Naive thymus-derived CD4-positive, alpha-beta T cell (primary cell): ENCODE results near the gene RPS23. TPM values are rescaled to one million over a fixed set of nuclear protein-coding genes. Genes with fewer than 3 reads are reported as not detected.

Experiments used
- ATAC-seq: fragments of 150-1000 bp; cut with Tn5 transposase; 2 replicates; pipeline ENCODE4 v1.10.0; 2021; ENCODE audit warnings: mild to moderate bottlenecking, moderate library complexity
- CTCF ChIA-PET: fragments of 350-600 bp; sonication (Branson Sonifier 250); formaldehyde crosslinking; loops from one replicate; lab custom pipeline; 2021; ENCODE audit warnings: antibody characterized with exemption; lab: Charles Lee
- POLR2A ChIA-PET: fragments of 350-600 bp; sonication (Branson Sonifier 250); formaldehyde crosslinking; loops from one replicate; lab custom pipeline; 2021; ENCODE audit warnings: antibody characterized with exemption, inconsistent platforms; lab: Charles Lee
- DNase-seq, 9 donors: peaks; one replicate each; pipeline versions ENCODE4 v3.0.0 to v3.0.0-alpha.2; 2020 to 2022; ENCODE audit warnings: mixed read lengths in 1 of 9
- H3K27ac ChIP-seq: one replicate; pipeline ENCODE4 v1.7.0; 2013; ENCODE audit warnings: mild to moderate bottlenecking, low read depth, low read length, moderate library complexity
- H3K27me3 ChIP-seq, 2 donors: one replicate each; pipeline ENCODE4 v1.7.0; 2013; ENCODE audit warnings: low read length in 2 of 2, mild to moderate bottlenecking in 2 of 2, moderate library complexity in 2 of 2; ENCODE audit not compliant: control insufficient read depth in 2 of 2, insufficient read depth in 2 of 2
- H3K36me3 ChIP-seq, 3 experiments: 1 replicate in 2 of 3; 2 replicates in 1 of 3; pipeline ENCODE4 v1.7.0; 2013; ENCODE audit warnings: low read length in 3 of 3, mild to moderate bottlenecking in 3 of 3, moderate library complexity in 1 of 3; ENCODE audit not compliant: insufficient read depth in 3 of 3, control insufficient read depth in 2 of 3
- H3K4me1 ChIP-seq, 2 donors: one replicate each; pipeline ENCODE4 v1.7.0; 2013; ENCODE audit warnings: low read length in 2 of 2, mild to moderate bottlenecking in 2 of 2, moderate library complexity in 1 of 2; ENCODE audit not compliant: control insufficient read depth in 2 of 2, insufficient read depth in 2 of 2
- H3K4me3 ChIP-seq: 2 replicates; pipeline ENCODE4 v1.7.0; 2013; ENCODE audit warnings: mild to moderate bottlenecking, low read length
- H3K9me3 ChIP-seq, 3 experiments: 1 replicate in 2 of 3; 2 replicates in 1 of 3; pipeline ENCODE4 v1.7.0; 2013; ENCODE audit warnings: low read length in 3 of 3; ENCODE audit not compliant: control insufficient read depth in 2 of 3
- H3K27ac Mint-ChIP-seq, 9 donors: one replicate each; pipeline ENCODE4 v1.8.0; 2020 to 2022; ENCODE audit warnings: mixed read lengths in 9 of 9, mild to moderate bottlenecking in 8 of 9, moderate library complexity in 5 of 9, inconsistent platforms in 2 of 9
- H3K27me3 Mint-ChIP-seq, 5 donors: one replicate each; pipeline ENCODE4 v1.8.0; 2021 to 2022; ENCODE audit warnings: mixed read lengths in 5 of 5, mild to moderate bottlenecking in 1 of 5
- H3K36me3 Mint-ChIP-seq, 5 donors: one replicate each; pipeline ENCODE4 v1.8.0; 2020 to 2022; ENCODE audit warnings: mixed read lengths in 5 of 5, mild to moderate bottlenecking in 3 of 5, inconsistent platforms in 1 of 5
- H3K4me1 Mint-ChIP-seq, 7 donors: one replicate each; pipeline ENCODE4 v1.8.0; 2020 to 2022; ENCODE audit warnings: mixed read lengths in 7 of 7, mild to moderate bottlenecking in 3 of 7, inconsistent platforms in 1 of 7
- H3K4me3 Mint-ChIP-seq, 10 donors: one replicate each; pipeline ENCODE4 v1.8.0; 2020 to 2022; ENCODE audit warnings: mild to moderate bottlenecking in 10 of 10, mixed read lengths in 10 of 10, moderate library complexity in 6 of 10, inconsistent platforms in 2 of 10
- H3K9me3 Mint-ChIP-seq, 11 donors: one replicate each; pipeline ENCODE4 v1.8.0; 2020 to 2022; ENCODE audit warnings: mixed read lengths in 11 of 11, mild to moderate bottlenecking in 4 of 11, inconsistent platforms in 1 of 11, moderate library complexity in 1 of 11
- intact Hi-C, 2 donors: fragments of 100-400 bp; cut with micrococcal nuclease; formaldehyde crosslinking; loops; one replicate each; pipeline ENCODE4 v1.15.1; 2023
- polyA plus RNA-seq, 2 donors: library from polyadenylated mRNA; unstranded; fragments of 300-500 nt; fragmentation: Illumina TruSeq; gene quantifications; one replicate each; pipeline ENCODE4 v1.2.3, GENCODE V29; 2021
- total RNA-seq, 6 experiments: library from RNA in 5 of 6; stranded (reverse) in 5 of 6; gene quantifications; 1 replicate in 5 of 6; 2 replicates in 1 of 6; pipeline ENCODE4 v1.2.3 and lab custom pipeline; 2021 to 2026

Gene RPS23
- total and polyA plus RNA-seq, 7 experiments from 2014 or later = 2,233 to 4,971 (median 3,899) TPM

DNA sequence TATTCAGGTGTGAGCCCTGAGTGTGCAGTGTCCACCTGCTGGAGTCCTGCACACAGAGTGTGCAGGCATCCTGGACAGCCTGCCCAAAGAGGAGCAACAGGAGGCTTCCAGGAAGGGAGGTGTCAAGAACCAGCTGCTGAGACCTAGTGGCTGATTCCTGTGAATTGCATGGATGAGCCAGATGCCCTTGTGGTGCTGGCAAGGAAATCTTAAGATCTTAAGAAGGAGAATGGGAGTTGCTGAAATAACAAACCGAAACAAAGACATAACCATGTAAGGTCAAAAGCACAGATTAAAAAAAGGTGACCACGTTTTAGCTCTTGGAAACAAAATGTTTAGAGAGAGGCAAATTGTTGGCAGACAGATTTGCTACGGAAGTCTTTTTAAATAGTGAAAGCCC is 29.3 kb upstream of the RPS23 start:
- POLR2A ChIA-PET = no interaction called here
- H3K36me3 ChIP-seq = no peaks in the 10 kb centered on the region
- no peak overlapping the region for H3K4me3 ChIP-seq
- H3K27ac ChIP-seq = no peak overlapping the region
- H3K27me3 ChIP-seq = no peaks in the 10 kb centered on the region
- intact Hi-C loops = no loop called here
- no peak for ATAC-seq
- Mint-ChIP-seq H3K27ac (no peak overlapping the region), H3K27me3 (peaks cover 0 to 7% (median 0%) of the 10 kb centered on the region in 5 donors), H3K4me3 (no peak overlapping the region), H3K36me3 (peaks cover 3 to 36% (median 12%) of the 10 kb centered on the region in 5 donors), H3K4me1 (peaks cover 0 to 2% (median 0%) of the 10 kb centered on the region in 7 donors), H3K9me3 (peaks cover 0 to 10% (median 4%) of the 10 kb centered on the region in 11 donors)
- H3K4me1 ChIP-seq = no peaks in the 10 kb centered on the region
- CTCF ChIA-PET = no interaction called here
- DNase-seq = no peak
- no peaks in the 10 kb centered on the region for H3K9me3 ChIP-seq

DNA sequence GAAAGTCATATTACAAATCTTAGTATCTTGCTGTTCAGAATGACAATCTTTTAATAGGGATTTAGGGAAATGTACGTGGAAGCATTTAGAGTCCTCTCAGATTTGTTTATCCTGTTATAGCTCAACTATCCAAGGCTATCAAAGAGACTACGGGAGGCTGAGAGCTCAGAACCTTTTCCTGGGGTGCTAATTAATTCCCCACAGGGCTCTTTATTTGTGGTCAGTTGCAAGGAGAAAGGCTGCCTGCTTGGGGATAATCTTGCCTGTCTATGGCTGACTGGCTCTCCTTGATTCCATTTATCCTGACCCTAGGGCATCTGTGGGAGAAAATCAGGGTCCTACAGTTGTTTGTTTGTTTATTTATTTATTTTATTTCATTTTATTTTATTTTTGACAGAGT is 28.0 kb upstream of the RPS23 start:
- peaks cover 0 to 3% (median 0%) of the 10 kb centered on the region in 5 donors for H3K27me3 Mint-ChIP-seq
- Histone ChIP-seq H3K27me3 (no peaks in the 10 kb centered on the region), H3K9me3 (no peaks in the 10 kb centered on the region), H3K4me1 (no peaks in the 10 kb centered on the region), H3K27ac (no peak overlapping the region), H3K4me3 (no peak overlapping the region), H3K36me3 (no peaks in the 10 kb centered on the region)
- H3K4me3 Mint-ChIP-seq = no peak overlapping the region
- no peak overlapping the region for H3K27ac Mint-ChIP-seq
- ChIA-PET CTCF (interaction anchor here (0.8 kb wide), 1 partner anchor 1183 kb away, joined by 5 read pairs; no protein-coding TSS in a partner anchor), POLR2A (no interaction called here)
- H3K9me3 Mint-ChIP-seq = peaks cover 0 to 10% (median 4%) of the 10 kb centered on the region in 11 donors
- ATAC-seq = no peak
- no peaks in the 10 kb centered on the region for H3K4me1 Mint-ChIP-seq
- peaks cover 3 to 30% (median 12%) of the 10 kb centered on the region in 5 donors for H3K36me3 Mint-ChIP-seq
- no peak for DNase-seq
- intact Hi-C loops = no loop called here

GRCh38 chr5:82301190-82301589 is 23.0 kb upstream of the RPS23 start:
- Histone ChIP-seq H3K4me3 (no peak overlapping the region), H3K4me1 (no peaks in the 10 kb centered on the region), H3K27ac (no peak overlapping the region), H3K9me3 (no peaks in the 10 kb centered on the region), H3K27me3 (no peaks in the 10 kb centered on the region), H3K36me3 (no peaks in the 10 kb centered on the region)
- DNase-seq (no peak), ATAC-seq (no peak)
- Mint-ChIP-seq H3K36me3 (peaks cover 0 to 13% (median 0%) of the 10 kb centered on the region in 5 donors), H3K4me1 (peaks cover 0 to 2% (median 0%) of the 10 kb centered on the region in 7 donors), H3K9me3 (peaks cover 0 to 6% (median 3%) of the 10 kb centered on the region in 11 donors), H3K27me3 (peaks cover 0 to 15% (median 3%) of the 10 kb centered on the region in 5 donors), H3K27ac (no peak overlapping the region), H3K4me3 (no peak overlapping the region)
- POLR2A ChIA-PET = no interaction called here
- CTCF ChIA-PET = interaction anchor here (0.6 kb wide), 1 partner anchor 67 kb away, joined by 3 read pairs; no protein-coding TSS in a partner anchor
- intact Hi-C loops = no loop called here

DNA sequence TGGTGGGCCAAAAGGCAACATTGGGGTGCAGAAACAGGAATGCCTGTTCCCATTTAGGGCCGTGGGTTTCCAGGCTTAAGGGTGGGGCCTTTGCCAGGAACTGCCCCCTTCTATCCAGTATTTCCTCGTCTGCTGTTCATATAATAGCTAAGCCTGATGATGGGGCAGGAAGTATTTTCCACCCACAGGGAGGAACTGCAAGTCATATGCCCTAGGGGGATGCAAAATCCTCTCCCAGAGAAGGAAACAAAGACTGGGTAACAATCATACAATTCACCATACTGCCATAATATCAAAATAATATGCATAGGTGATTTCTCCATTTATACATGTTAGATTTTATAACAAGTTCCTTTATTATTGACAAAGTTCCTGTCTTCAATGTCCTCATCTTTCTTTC is 20.5 kb upstream of the RPS23 start:
- Histone ChIP-seq H3K4me3 (no peak overlapping the region), H3K27me3 (no peaks in the 10 kb centered on the region), H3K27ac (no peak overlapping the region), H3K4me1 (no peaks in the 10 kb centered on the region), H3K9me3 (no peaks in the 10 kb centered on the region), H3K36me3 (no peaks in the 10 kb centered on the region)
- no peak overlapping the region for H3K27ac Mint-ChIP-seq
- ChIA-PET POLR2A (no interaction called here), CTCF (no interaction called here)
- no peak overlapping the region for H3K4me3 Mint-ChIP-seq
- ATAC-seq (no peak), DNase-seq (no peak)
- peaks cover 0 to 2% (median 0%) of the 10 kb centered on the region in 7 donors for H3K4me1 Mint-ChIP-seq
- H3K36me3 Mint-ChIP-seq = peaks cover 0 to 3% (median 0%) of the 10 kb centered on the region in 5 donors
- peaks cover 0 to 6% (median 3%) of the 10 kb centered on the region in 11 donors for H3K9me3 Mint-ChIP-seq
- H3K27me3 Mint-ChIP-seq = peaks cover 0 to 15% (median 2%) of the 10 kb centered on the region in 5 donors
- intact Hi-C loops = no loop called here

DNA sequence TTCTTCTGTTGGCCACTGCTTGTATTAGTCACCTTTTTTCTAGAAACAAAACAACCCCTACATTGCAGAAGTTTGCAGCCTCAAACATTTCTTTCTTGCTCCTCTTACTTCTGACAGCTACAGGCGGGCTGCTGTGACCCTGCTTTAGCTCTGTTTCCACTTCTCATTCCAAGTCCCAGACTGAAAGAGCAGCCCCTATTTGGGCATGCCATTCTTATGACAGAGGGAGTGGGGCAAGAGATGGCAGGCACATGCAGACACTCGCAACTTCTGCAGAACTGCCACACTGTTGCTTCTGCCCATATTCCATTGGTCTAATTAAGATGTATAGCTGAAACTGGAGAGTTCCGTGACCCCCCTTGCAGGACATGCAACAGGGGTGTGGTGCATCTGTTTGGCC is 19.6 kb upstream of the RPS23 start:
- intact Hi-C loops = no loop called here
- CTCF ChIA-PET = no interaction called here
- no peaks in the 10 kb centered on the region for H3K36me3 ChIP-seq
- peaks cover 0 to 2% (median 0%) of the 10 kb centered on the region in 7 donors for H3K4me1 Mint-ChIP-seq
- H3K36me3 Mint-ChIP-seq = peaks cover 0 to 3% (median 0%) of the 10 kb centered on the region in 5 donors
- H3K9me3 Mint-ChIP-seq = peaks cover 0 to 6% (median 3%) of the 10 kb centered on the region in 11 donors
- DNase-seq (no peak), ATAC-seq (no peak)
- no peaks in the 10 kb centered on the region for H3K27me3 ChIP-seq
- POLR2A ChIA-PET = no interaction called here
- H3K9me3 ChIP-seq = no peaks in the 10 kb centered on the region
- H3K4me1 ChIP-seq = no peaks in the 10 kb centered on the region
- peaks cover 0 to 15% (median 2%) of the 10 kb centered on the region in 5 donors for H3K27me3 Mint-ChIP-seq
- no peak overlapping the region for H3K27ac Mint-ChIP-seq
- H3K27ac ChIP-seq = no peak overlapping the region
- no peak overlapping the region for H3K4me3 Mint-ChIP-seq
- H3K4me3 ChIP-seq = no peak overlapping the region

DNA sequence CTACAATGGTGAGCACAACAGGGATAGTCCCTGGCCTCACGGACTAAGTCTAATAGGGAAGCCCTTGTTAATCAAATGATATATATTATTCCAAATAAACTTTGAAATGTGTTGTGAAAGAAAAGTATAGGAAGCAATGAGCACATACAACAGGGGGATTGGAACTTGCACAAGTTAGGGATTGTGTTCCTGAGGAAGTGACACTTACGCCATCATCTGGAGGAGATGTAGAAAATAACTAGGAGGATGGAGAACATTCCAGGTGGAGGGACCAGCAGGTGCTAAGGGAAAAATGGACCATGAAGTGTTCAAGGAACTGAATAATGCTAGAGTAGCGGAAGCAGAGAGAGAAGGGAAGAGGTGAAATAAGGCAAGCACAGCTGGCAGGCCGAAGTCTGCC is 18.8 kb upstream of the RPS23 start:
- Mint-ChIP-seq H3K27me3 (peaks cover 0 to 15% (median 2%) of the 10 kb centered on the region in 5 donors), H3K4me1 (peaks cover 0 to 2% (median 0%) of the 10 kb centered on the region in 7 donors), H3K27ac (no peak overlapping the region), H3K9me3 (peaks cover 0 to 6% (median 3%) of the 10 kb centered on the region in 11 donors), H3K4me3 (no peak overlapping the region), H3K36me3 (peaks cover 0 to 3% (median 0%) of the 10 kb centered on the region in 5 donors)
- H3K4me3 ChIP-seq = no peak overlapping the region
- no peak for DNase-seq
- ATAC-seq = no peak
- intact Hi-C loops = no loop called here
- ChIA-PET CTCF (no interaction called here), POLR2A (no interaction called here)
- H3K4me1 ChIP-seq = no peaks in the 10 kb centered on the region
- no peaks in the 10 kb centered on the region for H3K36me3 ChIP-seq
- no peaks in the 10 kb centered on the region for H3K9me3 ChIP-seq
- no peaks in the 10 kb centered on the region for H3K27me3 ChIP-seq
- H3K27ac ChIP-seq = no peak overlapping the region

DNA sequence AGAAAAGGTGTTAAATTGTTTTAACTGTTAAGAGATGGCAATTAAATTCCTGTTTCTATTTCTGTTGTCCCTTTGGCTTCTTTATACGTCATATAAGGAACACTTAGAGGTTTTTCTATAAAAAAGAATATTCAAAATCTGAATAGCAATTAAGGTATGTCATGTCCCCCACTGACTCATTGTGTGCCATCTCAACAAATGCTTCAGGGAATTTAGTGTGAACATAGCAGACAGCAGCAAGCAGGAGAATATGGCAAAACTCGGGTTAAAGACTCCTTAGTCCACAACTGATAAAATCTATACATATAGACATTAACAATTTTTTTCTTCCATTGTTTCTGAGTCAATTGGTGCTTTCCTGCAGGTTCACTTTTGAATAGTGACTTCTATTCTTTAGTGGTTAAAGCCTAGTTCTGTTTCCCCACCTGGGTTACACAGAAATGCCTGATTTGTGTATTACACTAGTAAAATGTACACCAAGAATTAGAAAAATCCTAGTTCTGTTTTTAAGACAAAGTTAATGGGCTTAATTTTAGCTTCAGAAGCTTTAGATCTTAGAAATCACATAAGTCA is 17.9 kb upstream of the RPS23 start:
- POLR2A ChIA-PET = no interaction called here
- Mint-ChIP-seq H3K9me3 (peaks cover 0 to 6% (median 3%) of the 10 kb centered on the region in 11 donors), H3K27ac (no peak overlapping the region), H3K27me3 (peaks cover 0 to 15% (median 2%) of the 10 kb centered on the region in 5 donors), H3K36me3 (peaks cover 0 to 3% (median 0%) of the 10 kb centered on the region in 5 donors), H3K4me3 (no peak overlapping the region), H3K4me1 (peaks cover 0 to 2% (median 0%) of the 10 kb centered on the region in 7 donors)
- Histone ChIP-seq H3K36me3 (no peaks in the 10 kb centered on the region), H3K4me1 (no peaks in the 10 kb centered on the region), H3K9me3 (no peaks in the 10 kb centered on the region), H3K4me3 (no peak overlapping the region), H3K27me3 (no peaks in the 10 kb centered on the region), H3K27ac (no peak overlapping the region)
- intact Hi-C loops = no loop called here
- DNase-seq (no peak), ATAC-seq (no peak)
- CTCF ChIA-PET = no interaction called here
